Measurements from ENCODE around the gene SAC3D1.

DNA sequence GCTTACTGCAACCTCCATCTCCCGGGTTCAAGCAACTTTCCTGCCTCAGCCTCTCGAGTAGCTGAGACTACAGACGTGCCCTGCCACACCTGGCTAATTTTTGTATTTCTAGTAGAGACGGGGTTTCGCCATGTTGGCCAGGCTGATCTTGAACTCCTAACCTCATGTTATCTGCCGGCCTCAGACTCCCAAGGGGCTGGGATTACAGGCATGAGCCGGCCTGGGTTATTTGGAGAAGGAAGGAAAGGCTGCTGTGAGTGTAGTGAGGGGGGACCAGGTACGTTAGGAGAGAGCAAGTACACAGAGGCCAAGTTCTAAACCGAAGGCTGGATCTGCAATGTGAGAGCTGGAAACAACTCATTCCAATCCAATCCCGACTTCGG lies 44.7 kb upstream of the SAC3D1 start:
- no peak for TF ChIP-seq EZH2 (IDR thresholded peaks at IDR 0.05; ENCODE audit: insufficient read depth, poor library complexity, severe bottlenecking)
- TF ChIP-seq EZH2phosphoT487 (IDR thresholded peaks at IDR 0.05; ENCODE audit: insufficient read depth, low read depth), result no peak
